ENCODE data around the gene UBQLN1. TPM values are rescaled to one million over a fixed set of nuclear protein-coding genes. Genes with fewer than 3 reads are reported as not detected.

The UBQLN1 gene
- polyA plus RNA-seq, 1 of the 3 experiments (the other 2 are of a cell fraction), result 60.3 TPM

DNA sequence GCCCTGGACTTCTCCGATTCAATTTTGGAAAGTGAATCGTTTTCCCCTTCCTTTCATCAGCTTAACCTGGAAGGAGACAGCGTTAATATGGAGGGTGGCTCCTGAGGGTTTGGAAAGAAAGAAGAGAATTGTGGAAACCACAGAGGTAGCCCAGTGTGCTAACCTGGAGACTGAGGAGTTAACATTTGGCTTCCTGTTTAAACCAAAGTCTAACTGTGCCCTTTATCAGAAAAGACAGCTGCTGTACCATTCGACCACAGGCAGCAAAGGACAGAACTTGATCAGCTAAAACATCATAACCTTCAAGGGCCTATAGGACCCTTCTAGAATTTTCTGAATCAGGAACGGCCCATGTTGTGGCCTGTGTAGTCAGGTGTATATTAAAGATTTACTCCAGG, 84.1 kb downstream of the UBQLN1 start:
- peaks cover 3% of the 10 kb centered on the region for H3F3A ChIP-seq (replicated peaks; ENCODE audit: insufficient read depth)
- H3K9me2 ChIP-seq, result no peaks in the 10 kb centered on the region
- peak overlapping the region; percentile 85 for H2AFZ ChIP-seq (ENCODE audit: low read depth)
- H3K36me3 ChIP-seq (replicated peaks in 1 of 2; ENCODE audit: control insufficient read depth in 1 of 2, insufficient read depth in 2 of 2, low read length in 1 of 2), result peaks cover 6 to 15% of the 10 kb centered on the region in 2 experiments
- WGBS (ENCODE audit: low lambda C conversion rate), result 24% methylated on average over 5 of the region's 5 CpGs
- H3K4me2 ChIP-seq, result peak overlapping the region; percentile 94
- DNase-seq, result no peak
- POLR2A ChIA-PET, result interaction anchor here (0.8 to 2.4 kb wide), 7 partner anchors 8 to 289 kb away, joined by 3 to 11 read pairs (median 5); partner anchors contain the start of gene UBQLN1
- peak overlapping the region; percentile 55 to 93; a peak in 3 of 4 replicates for H3K27ac ChIP-seq (ENCODE audit: low read depth in 2 of 2, low read length in 1 of 2)
- H3K9ac ChIP-seq, result peak overlapping the region; percentile 90
- H3K4me1 ChIP-seq (ENCODE audit: control insufficient read depth in 1 of 2, insufficient read depth in 2 of 2, low read depth in 1 of 2, low read length in 1 of 2), result peaks cover 0 to 16% of the 10 kb centered on the region in 2 experiments; a peak in 2 of 4 replicates
- H3K79me2 ChIP-seq (ENCODE audit: insufficient read depth), result no peaks in the 10 kb centered on the region
- no peaks in the 10 kb centered on the region for H3K9me3 ChIP-seq
- CTCF ChIA-PET, result interaction anchor here (0.6 to 4.5 kb wide), 8 partner anchors 10 to 424 kb away, joined by 3 to 16 read pairs (median 6); no protein-coding TSS in a partner anchor
- TF ChIP-seq, protein P1, sequence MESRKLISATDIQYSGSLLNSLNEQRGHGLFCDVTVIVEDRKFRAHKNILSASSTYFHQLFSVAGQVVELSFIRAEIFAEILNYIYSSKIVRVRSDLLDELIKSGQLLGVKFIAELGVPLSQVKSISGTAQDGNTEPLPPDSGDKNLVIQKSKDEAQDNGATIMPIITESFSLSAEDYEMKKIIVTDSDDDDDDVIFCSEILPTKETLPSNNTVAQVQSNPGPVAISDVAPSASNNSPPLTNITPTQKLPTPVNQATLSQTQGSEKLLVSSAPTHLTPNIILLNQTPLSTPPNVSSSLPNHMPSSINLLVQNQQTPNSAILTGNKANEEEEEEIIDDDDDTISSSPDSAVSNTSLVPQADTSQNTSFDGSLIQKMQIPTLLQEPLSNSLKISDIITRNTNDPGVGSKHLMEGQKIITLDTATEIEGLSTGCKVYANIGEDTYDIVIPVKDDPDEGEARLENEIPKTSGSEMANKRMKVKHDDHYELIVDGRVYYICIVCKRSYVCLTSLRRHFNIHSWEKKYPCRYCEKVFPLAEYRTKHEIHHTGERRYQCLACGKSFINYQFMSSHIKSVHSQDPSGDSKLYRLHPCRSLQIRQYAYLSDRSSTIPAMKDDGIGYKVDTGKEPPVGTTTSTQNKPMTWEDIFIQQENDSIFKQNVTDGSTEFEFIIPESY (IDR thresholded peaks at IDR 0.05; ENCODE audit: borderline replicate concordance, low read depth), result no peak
- TF ChIP-seq TCF12 (IDR thresholded peaks at IDR 0.05), result no peak
- no peak for TF ChIP-seq YY1 (IDR thresholded peaks at IDR 0.05; ENCODE audit: low read depth)
- TF ChIP-seq ELF1 (IDR thresholded peaks at IDR 0.05), result no peak
- TF ChIP-seq RFX5 (IDR thresholded peaks at IDR 0.05; ENCODE audit: low read length), result no peak
- TF ChIP-seq, protein P2, sequence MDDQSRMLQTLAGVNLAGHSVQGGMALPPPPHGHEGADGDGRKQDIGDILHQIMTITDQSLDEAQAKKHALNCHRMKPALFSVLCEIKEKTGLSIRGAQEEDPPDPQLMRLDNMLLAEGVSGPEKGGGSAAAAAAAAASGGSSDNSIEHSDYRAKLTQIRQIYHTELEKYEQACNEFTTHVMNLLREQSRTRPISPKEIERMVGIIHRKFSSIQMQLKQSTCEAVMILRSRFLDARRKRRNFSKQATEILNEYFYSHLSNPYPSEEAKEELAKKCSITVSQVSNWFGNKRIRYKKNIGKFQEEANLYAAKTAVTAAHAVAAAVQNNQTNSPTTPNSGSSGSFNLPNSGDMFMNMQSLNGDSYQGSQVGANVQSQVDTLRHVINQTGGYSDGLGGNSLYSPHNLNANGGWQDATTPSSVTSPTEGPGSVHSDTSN (IDR thresholded peaks at IDR 0.05), result no peak
- no peak for TF ChIP-seq POLR2AphosphoS5 (IDR thresholded peaks at IDR 0.05; ENCODE audit: low read depth, low read length)
- no peak for TF ChIP-seq CHD2 (IDR thresholded peaks at IDR 0.05; ENCODE audit: low read length, partially characterized antibody)
- no peak for TF ChIP-seq FOSL2 (IDR thresholded peaks at IDR 0.05; ENCODE audit: borderline replicate concordance, low read depth)
- TF ChIP-seq, protein P3, sequence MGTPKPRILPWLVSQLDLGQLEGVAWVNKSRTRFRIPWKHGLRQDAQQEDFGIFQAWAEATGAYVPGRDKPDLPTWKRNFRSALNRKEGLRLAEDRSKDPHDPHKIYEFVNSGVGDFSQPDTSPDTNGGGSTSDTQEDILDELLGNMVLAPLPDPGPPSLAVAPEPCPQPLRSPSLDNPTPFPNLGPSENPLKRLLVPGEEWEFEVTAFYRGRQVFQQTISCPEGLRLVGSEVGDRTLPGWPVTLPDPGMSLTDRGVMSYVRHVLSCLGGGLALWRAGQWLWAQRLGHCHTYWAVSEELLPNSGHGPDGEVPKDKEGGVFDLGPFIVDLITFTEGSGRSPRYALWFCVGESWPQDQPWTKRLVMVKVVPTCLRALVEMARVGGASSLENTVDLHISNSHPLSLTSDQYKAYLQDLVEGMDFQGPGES (IDR thresholded peaks at IDR 0.05; ENCODE audit: low read depth, low read length), result no peak
- TF ChIP-seq, protein P4, sequence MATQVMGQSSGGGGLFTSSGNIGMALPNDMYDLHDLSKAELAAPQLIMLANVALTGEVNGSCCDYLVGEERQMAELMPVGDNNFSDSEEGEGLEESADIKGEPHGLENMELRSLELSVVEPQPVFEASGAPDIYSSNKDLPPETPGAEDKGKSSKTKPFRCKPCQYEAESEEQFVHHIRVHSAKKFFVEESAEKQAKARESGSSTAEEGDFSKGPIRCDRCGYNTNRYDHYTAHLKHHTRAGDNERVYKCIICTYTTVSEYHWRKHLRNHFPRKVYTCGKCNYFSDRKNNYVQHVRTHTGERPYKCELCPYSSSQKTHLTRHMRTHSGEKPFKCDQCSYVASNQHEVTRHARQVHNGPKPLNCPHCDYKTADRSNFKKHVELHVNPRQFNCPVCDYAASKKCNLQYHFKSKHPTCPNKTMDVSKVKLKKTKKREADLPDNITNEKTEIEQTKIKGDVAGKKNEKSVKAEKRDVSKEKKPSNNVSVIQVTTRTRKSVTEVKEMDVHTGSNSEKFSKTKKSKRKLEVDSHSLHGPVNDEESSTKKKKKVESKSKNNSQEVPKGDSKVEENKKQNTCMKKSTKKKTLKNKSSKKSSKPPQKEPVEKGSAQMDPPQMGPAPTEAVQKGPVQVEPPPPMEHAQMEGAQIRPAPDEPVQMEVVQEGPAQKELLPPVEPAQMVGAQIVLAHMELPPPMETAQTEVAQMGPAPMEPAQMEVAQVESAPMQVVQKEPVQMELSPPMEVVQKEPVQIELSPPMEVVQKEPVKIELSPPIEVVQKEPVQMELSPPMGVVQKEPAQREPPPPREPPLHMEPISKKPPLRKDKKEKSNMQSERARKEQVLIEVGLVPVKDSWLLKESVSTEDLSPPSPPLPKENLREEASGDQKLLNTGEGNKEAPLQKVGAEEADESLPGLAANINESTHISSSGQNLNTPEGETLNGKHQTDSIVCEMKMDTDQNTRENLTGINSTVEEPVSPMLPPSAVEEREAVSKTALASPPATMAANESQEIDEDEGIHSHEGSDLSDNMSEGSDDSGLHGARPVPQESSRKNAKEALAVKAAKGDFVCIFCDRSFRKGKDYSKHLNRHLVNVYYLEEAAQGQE (IDR thresholded peaks at IDR 0.05; ENCODE audit: low read depth, low read length), result no peak
- no peak for TF ChIP-seq FOXM1 (IDR thresholded peaks at IDR 0.05; ENCODE audit: low read depth)
- TF ChIP-seq MEF2A (IDR thresholded peaks at IDR 0.05; ENCODE audit: borderline replicate concordance, low read depth), result no peak
- TF ChIP-seq, protein P5, sequence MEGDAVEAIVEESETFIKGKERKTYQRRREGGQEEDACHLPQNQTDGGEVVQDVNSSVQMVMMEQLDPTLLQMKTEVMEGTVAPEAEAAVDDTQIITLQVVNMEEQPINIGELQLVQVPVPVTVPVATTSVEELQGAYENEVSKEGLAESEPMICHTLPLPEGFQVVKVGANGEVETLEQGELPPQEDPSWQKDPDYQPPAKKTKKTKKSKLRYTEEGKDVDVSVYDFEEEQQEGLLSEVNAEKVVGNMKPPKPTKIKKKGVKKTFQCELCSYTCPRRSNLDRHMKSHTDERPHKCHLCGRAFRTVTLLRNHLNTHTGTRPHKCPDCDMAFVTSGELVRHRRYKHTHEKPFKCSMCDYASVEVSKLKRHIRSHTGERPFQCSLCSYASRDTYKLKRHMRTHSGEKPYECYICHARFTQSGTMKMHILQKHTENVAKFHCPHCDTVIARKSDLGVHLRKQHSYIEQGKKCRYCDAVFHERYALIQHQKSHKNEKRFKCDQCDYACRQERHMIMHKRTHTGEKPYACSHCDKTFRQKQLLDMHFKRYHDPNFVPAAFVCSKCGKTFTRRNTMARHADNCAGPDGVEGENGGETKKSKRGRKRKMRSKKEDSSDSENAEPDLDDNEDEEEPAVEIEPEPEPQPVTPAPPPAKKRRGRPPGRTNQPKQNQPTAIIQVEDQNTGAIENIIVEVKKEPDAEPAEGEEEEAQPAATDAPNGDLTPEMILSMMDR (IDR thresholded peaks at IDR 0.05), result no peak
- TF ChIP-seq RCOR1 (IDR thresholded peaks at IDR 0.05; ENCODE audit: low read length), result no peak
- TF ChIP-seq, protein P6, sequence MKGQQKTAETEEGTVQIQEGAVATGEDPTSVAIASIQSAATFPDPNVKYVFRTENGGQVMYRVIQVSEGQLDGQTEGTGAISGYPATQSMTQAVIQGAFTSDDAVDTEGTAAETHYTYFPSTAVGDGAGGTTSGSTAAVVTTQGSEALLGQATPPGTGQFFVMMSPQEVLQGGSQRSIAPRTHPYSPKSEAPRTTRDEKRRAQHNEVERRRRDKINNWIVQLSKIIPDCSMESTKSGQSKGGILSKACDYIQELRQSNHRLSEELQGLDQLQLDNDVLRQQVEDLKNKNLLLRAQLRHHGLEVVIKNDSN (IDR thresholded peaks at IDR 0.05; ENCODE audit: borderline replicate concordance, low read depth), result no peak
- no peak for TF ChIP-seq FOXJ3 (CRISPR knock-in tag; IDR thresholded peaks at IDR 0.05)
- no peaks in the 10 kb centered on the region for H4K20me1 ChIP-seq (ENCODE audit: insufficient read depth)
- H3K4me3 ChIP-seq (ENCODE audit: low read depth in 2 of 2, low read length in 1 of 2), result peak overlapping the region; percentile 69 to 80
- no peaks in the 10 kb centered on the region for H3K27me3 ChIP-seq (ENCODE audit: insufficient read depth)
